Measurements from ENCODE around the gene IQCK.

GRCh38 chr16:19705146-19705501 is 12.9 kb upstream of the IQCK start:
- no peak for TF ChIP-seq CTCF (tag by site-specific recombination; IDR thresholded peaks at IDR 0.05)
- TF ChIP-seq KLF10 (tag by site-specific recombination; IDR thresholded peaks at IDR 0.05) = no peak
- TF ChIP-seq ZBTB49 (tag by site-specific recombination; IDR thresholded peaks at IDR 0.05; ENCODE audit: low read depth) = no peak
- TF ChIP-seq ZNF830 (tag by site-specific recombination; IDR thresholded peaks at IDR 0.05; ENCODE audit: low read depth) = no peak

All from HEK293 (cell line).